H1 (cell line): ENCODE data around the gene CCER1. TPM values are rescaled to one million over a fixed set of nuclear protein-coding genes. Genes with fewer than 3 reads are reported as not detected.

ENCODE experiments used
- CTCF ChIA-PET: fragments of 300-600 bp; sonication (Branson Sonifier 250); formaldehyde crosslinking; loops from one replicate; lab custom pipeline; 2021; ENCODE audit not compliant: partially characterized antibody; lab: Charles Lee
- POLR2A ChIA-PET: fragments of 300-600 bp; sonication (Branson Sonifier 250); formaldehyde crosslinking; loops from one replicate; lab custom pipeline; 2021; ENCODE audit warnings: inconsistent platforms; ENCODE audit not compliant: partially characterized antibody; lab: Charles Lee
- DNase-seq, 2 experiments: peaks; one replicate each; pipeline versions ENCODE4 v3.0.0 to v3.0.0-alpha.2; 2010 to 2022; ENCODE audit warnings: low spot score in 2 of 2, low read depth in 1 of 2, mixed read lengths in 1 of 2
- FAIRE-seq: peaks from 2 replicates; lab custom pipeline; 2011; peaks lifted over from hg19 to GRCh38; lab: Jason Lieb, UNC
- H2AFZ ChIP-seq: 2 replicates; pipeline ENCODE4 v1.8.1; 2012; ENCODE audit warnings: low read length, inconsistent platforms
- H2AK5ac ChIP-seq: 2 replicates; pipeline ENCODE4 v1.6.1; 2013; ENCODE audit warnings: low read depth, low read length
- H2BK120ac ChIP-seq: replicated peaks from 2 replicates; pipeline ENCODE3; 2013; ENCODE audit warnings: low read depth, low read length, inconsistent platforms
- H2BK12ac ChIP-seq: 2 replicates; pipeline ENCODE4 v1.6.1; 2013; ENCODE audit warnings: low read depth, low read length
- H2BK15ac ChIP-seq: 2 replicates; pipeline ENCODE4 v1.6.1; 2013; ENCODE audit warnings: low read length
- H2BK20ac ChIP-seq: 2 replicates; pipeline ENCODE4 v1.6.1; 2013; ENCODE audit warnings: low read length
- H2BK5ac ChIP-seq: 2 replicates; pipeline ENCODE4 v1.6.1; 2013; ENCODE audit warnings: low read depth, low read length
- H3K14ac ChIP-seq: 2 replicates; pipeline ENCODE4 v1.6.1; 2013; ENCODE audit warnings: inconsistent platforms; ENCODE audit not compliant: insufficient read length
- H3K18ac ChIP-seq: 2 replicates; pipeline ENCODE4 v1.6.1; 2013; ENCODE audit warnings: low read length; ENCODE audit errors: extremely low read depth
- H3K23ac ChIP-seq: 2 replicates; pipeline ENCODE4 v1.6.1; 2013; ENCODE audit warnings: inconsistent platforms; ENCODE audit not compliant: insufficient read length
- H3K23me2 ChIP-seq: 2 replicates; pipeline ENCODE4 v1.6.1; 2013; ENCODE audit warnings: low read depth, low read length
- H3K27ac ChIP-seq: 2 replicates; pipeline ENCODE4 v1.6.1; 2011; ENCODE audit warnings: low read depth, low read length, inconsistent platforms
- H3K27me3 ChIP-seq, 4 experiments: replicated peaks in 1 of 4; 1 replicate in 1 of 4; 2 replicates in 3 of 4; pipeline versions ENCODE4 v1.6.1 to v1.8.1; 2011 to 2013; ENCODE audit warnings: low read length in 3 of 4, mild to moderate bottlenecking in 3 of 4, inconsistent platforms in 2 of 4, mixed read lengths in 2 of 4, moderate library complexity in 1 of 4; ENCODE audit not compliant: control insufficient read depth in 3 of 4, insufficient read depth in 3 of 4; ENCODE audit errors: extremely low read depth in 1 of 4
- H3K36me3 ChIP-seq, 4 experiments: 2 replicates each; pipeline versions ENCODE4 v1.6.1 to v1.8.1; 2011 to 2013; ENCODE audit warnings: mild to moderate bottlenecking in 4 of 4, low read length in 3 of 4, moderate library complexity in 2 of 4, control low read depth in 1 of 4, inconsistent platforms in 1 of 4; ENCODE audit not compliant: insufficient read depth in 4 of 4, control insufficient read depth in 2 of 4
- H3K4ac ChIP-seq: replicated peaks from 2 replicates; pipeline ENCODE3; 2013; ENCODE audit warnings: low read length, low read depth, mixed read lengths, inconsistent platforms; ENCODE audit not compliant: insufficient read length
- H3K4me1 ChIP-seq, 4 experiments: replicated peaks in 1 of 4; 1 replicate in 1 of 4; 2 replicates in 3 of 4; pipeline versions ENCODE4 v1.6.1 to v1.8.1; 2011 to 2013; ENCODE audit warnings: low read length in 3 of 4, inconsistent platforms in 2 of 4, mixed read lengths in 1 of 4; ENCODE audit not compliant: insufficient read depth in 4 of 4, control insufficient read depth in 3 of 4
- H3K4me2 ChIP-seq, 2 experiments: 2 replicates each; pipeline versions ENCODE4 v1.6.1 to v1.8.1; 2011 to 2013; ENCODE audit warnings: low read depth in 2 of 2, low read length in 2 of 2, control low read depth in 1 of 2, inconsistent platforms in 1 of 2, mild to moderate bottlenecking in 1 of 2; ENCODE audit not compliant: insufficient read depth in 1 of 2
- H3K4me3 ChIP-seq, 4 experiments: fragments of 200-600, 300-600 bp in 1 of 4; sonication (generic), shearing (Covaris generic), sonication (Bioruptor Twin) in 1 of 4; 2 replicates each; pipeline versions ENCODE4 v1.5.1 to v1.8.1; 2011 to 2016; ENCODE audit warnings: low read length in 4 of 4, low read depth in 3 of 4, control low read depth in 2 of 4, inconsistent platforms in 2 of 4, mild to moderate bottlenecking in 2 of 4, mixed read lengths in 1 of 4, moderate library complexity in 1 of 4; ENCODE audit not compliant: insufficient read depth in 2 of 4; ENCODE audit errors: extremely low read depth in 1 of 4
- H3K56ac ChIP-seq: replicated peaks from 2 replicates; pipeline ENCODE3; 2013; ENCODE audit warnings: low read depth, mild to moderate bottlenecking, mixed read lengths, low read length, inconsistent platforms; ENCODE audit not compliant: insufficient read length
- H3K79me1 ChIP-seq: 2 replicates; pipeline ENCODE4 v1.6.1; 2013; ENCODE audit warnings: low read depth, low read length, control low read depth
- H3K79me2 ChIP-seq, 2 experiments: 2 replicates each; pipeline versions ENCODE4 v1.6.1 to v1.8.1; 2012 to 2013; ENCODE audit warnings: low read length in 2 of 2, mild to moderate bottlenecking in 2 of 2, inconsistent platforms in 1 of 2; ENCODE audit not compliant: insufficient read depth in 2 of 2, control insufficient read depth in 1 of 2
- H3K9ac ChIP-seq, 4 experiments: replicated peaks in 1 of 4; 1 replicate in 1 of 4; 2 replicates in 3 of 4; pipeline versions ENCODE4 v1.6.1 to v1.8.1; 2011 to 2013; ENCODE audit warnings: low read depth in 3 of 4, low read length in 3 of 4, control low read depth in 2 of 4, mild to moderate bottlenecking in 2 of 4, moderate library complexity in 2 of 4, inconsistent platforms in 1 of 4; ENCODE audit errors: extremely low read depth in 1 of 4
- H3K9me3 ChIP-seq, 2 experiments: 2 replicates each; pipeline versions ENCODE4 v1.6.1 to v1.8.1; 2012 to 2013; ENCODE audit warnings: mild to moderate bottlenecking in 2 of 2, moderate library complexity in 2 of 2, control low read depth in 1 of 2, inconsistent platforms in 1 of 2, low read depth in 1 of 2, low read length in 1 of 2, mixed read lengths in 1 of 2; ENCODE audit not compliant: insufficient read depth in 2 of 2
- H4K20me1 ChIP-seq, 2 experiments: replicated peaks in 1 of 2; 2 replicates each; pipeline versions ENCODE3 to v1.8.1; 2011 to 2013; ENCODE audit warnings: inconsistent platforms in 2 of 2, low read length in 2 of 2, mild to moderate bottlenecking in 1 of 2; ENCODE audit not compliant: insufficient read depth in 2 of 2, control insufficient read depth in 1 of 2
- H4K5ac ChIP-seq: 2 replicates; pipeline ENCODE4 v1.6.1; 2013; ENCODE audit warnings: low read length, low read depth, mixed read lengths, inconsistent platforms; ENCODE audit not compliant: insufficient read length
- H4K8ac ChIP-seq: 2 replicates; pipeline ENCODE4 v1.8.0; 2013; ENCODE audit warnings: mild to moderate bottlenecking, moderate library complexity, low read length, inconsistent platforms; ENCODE audit not compliant: insufficient read depth; ENCODE audit errors: extremely low read depth
- H4K91ac ChIP-seq: replicated peaks from 2 replicates; pipeline ENCODE3; 2013; ENCODE audit warnings: low read length, mixed read lengths, inconsistent platforms; ENCODE audit not compliant: insufficient read length
- RNF2 ChIP-seq: fragments of 200-900, 300-1000 bp; sonication (generic); IDR thresholded peaks from 2 replicates; pipeline ENCODE4 v1.7.1; 2016; ENCODE audit warnings: borderline replicate concordance, low read depth, mild to moderate bottlenecking, antibody characterized with exemption, low read length; ENCODE audit not compliant: poor library complexity, severe bottlenecking; ENCODE audit errors: missing control alignments
- WGBS, 2 experiments: shearing (Covaris generic) in 1 of 2; methylation state at CpG; one replicate each; pipeline versions ENCODE4 v1.1.6 to v1.1.7; 2013 to 2015; ENCODE audit warnings: low lambda C conversion rate in 2 of 2, mixed read lengths in 2 of 2, inconsistent platforms in 1 of 2, low coverage in 1 of 2, missing lambda C conversion rate in 1 of 2; ENCODE audit not compliant: insufficient replicate concordance in 2 of 2, insufficient coverage in 1 of 2, insufficient read length in 1 of 2; ENCODE audit errors: extremely low coverage in 1 of 2, missing lambda C conversion rate in 1 of 2; 5-methylcytosine and 5-hydroxymethylcytosine counted together
- polyA plus RNA-seq, 7 experiments: library from polyadenylated mRNA; depleted of rRNA in 3 of 7; stranded (reverse) in 5 of 7; unstranded in 2 of 7; fragments of >200 nt in 5 of 7; fragments of 200-250 nt in 2 of 7; gene quantifications; 1 replicate in 5 of 7; 2 replicates in 1 of 7; 4 replicates in 1 of 7; pipeline versions ENCODE4 v1.2.1 to v1.2.3, GENCODE V29; 2011 to 2013; ENCODE audit warnings: missing spikeins in 2 of 7, mixed read lengths in 2 of 7
- total RNA-seq: library from RNA; stranded (reverse); fragmentation: NEBNext Ultra II Directional; extraction: Animal tissue kit (Norgen Biotek cat#: 25700); gene quantifications from 2 replicates; pipeline ENCODE4 v1.2.1, GENCODE V29; 2021

CCER1 gene
- total and polyA plus RNA-seq, 2 of the 8 experiments (the other 6 are each of a cell fraction or from before 2014, with no cell fraction given) = not detected

- Histone ChIP-seq H3K4me1 (no peaks in the 10 kb centered on the region), H2BK20ac (no peak overlapping the region), H3K36me3 (no peaks in the 10 kb centered on the region), H3K23me2 (no peaks in the 10 kb centered on the region), H4K5ac (no peak overlapping the region), H3K79me1 (no peaks in the 10 kb centered on the region), H3K4ac (no peak overlapping the region), H2AK5ac (no peak overlapping the region), H3K9me3 (0 out of 4 replicates have a peak, but pooled peaks cover 0 to 3% of the 10 kb centered on the region in 2 experiments), H3K23ac (no peak overlapping the region), H3K18ac (no peak overlapping the region), H4K91ac (no peak overlapping the region), H3K4me2 (no peak overlapping the region)
- no peak for FAIRE-seq
- POLR2A ChIA-PET = no interaction called here
- CTCF ChIA-PET = interaction anchor here (0.6 kb wide), 1 partner anchor 1412 kb away, joined by 3 read pairs; no protein-coding TSS in a partner anchor
- no peak for TF ChIP-seq RNF2
- TF ChIP-seq, all 59 proteins: peak for 0
- no peaks in the 10 kb centered on the region for H4K20me1 ChIP-seq
- H2AFZ ChIP-seq = no peak overlapping the region
- no peak overlapping the region for H2BK15ac ChIP-seq
- no peak overlapping the region for H3K4me3 ChIP-seq
- H3K56ac ChIP-seq = no peak overlapping the region
- no peak overlapping the region for H4K8ac ChIP-seq
- no peak overlapping the region for H2BK5ac ChIP-seq
- no peaks in the 10 kb centered on the region for H3K79me2 ChIP-seq
- no peak overlapping the region for H3K14ac ChIP-seq
- WGBS, 2 experiments = 80% methylated on average over 1 of the region's 1 CpG; no CpG with 5 or more reads in 1 of the 2 experiments
- H2BK120ac ChIP-seq = no peak overlapping the region
- H2BK12ac ChIP-seq = no peak overlapping the region
- H3K9ac ChIP-seq = no peak overlapping the region
- DNase-seq = no peak
- no peaks in the 10 kb centered on the region for H3K27me3 ChIP-seq
- H3K27ac ChIP-seq = no peak overlapping the region
Measured at GRCh38 chr12:90924406-90924805, 30.6 kb downstream of the CCER1 start.
